Esophagus muscularis mucosa (tissue), 4 donors: ENCODE data around the gene SNAP47.

Experiments
- EP300 ChIP-seq: sonication (generic); formaldehyde crosslinking; IDR thresholded peaks from one replicate; pipeline ENCODE4 v1.6.1; 2017; ENCODE audit warnings: antibody characterized with exemption
- POLR2A ChIP-seq: fragments of 450-650 bp; IDR thresholded peaks from one replicate; pipeline ENCODE4 v1.6.1; 2017; ENCODE audit warnings: antibody characterized with exemption, moderate library complexity, mild to moderate bottlenecking, low read depth
- TF ChIP-seq, protein P1 (sequence below), 3 experiments: fragments of 200-600 bp in 2 of 3; fragments of 450-650 bp in 1 of 3; sonication (generic) in 2 of 3; IDR thresholded peaks; one replicate each; pipeline ENCODE4 v1.5.1; 2017 to 2019; ENCODE audit warnings: antibody characterized with exemption in 3 of 3, mild to moderate bottlenecking in 2 of 3, moderate library complexity in 1 of 3

DNA sequence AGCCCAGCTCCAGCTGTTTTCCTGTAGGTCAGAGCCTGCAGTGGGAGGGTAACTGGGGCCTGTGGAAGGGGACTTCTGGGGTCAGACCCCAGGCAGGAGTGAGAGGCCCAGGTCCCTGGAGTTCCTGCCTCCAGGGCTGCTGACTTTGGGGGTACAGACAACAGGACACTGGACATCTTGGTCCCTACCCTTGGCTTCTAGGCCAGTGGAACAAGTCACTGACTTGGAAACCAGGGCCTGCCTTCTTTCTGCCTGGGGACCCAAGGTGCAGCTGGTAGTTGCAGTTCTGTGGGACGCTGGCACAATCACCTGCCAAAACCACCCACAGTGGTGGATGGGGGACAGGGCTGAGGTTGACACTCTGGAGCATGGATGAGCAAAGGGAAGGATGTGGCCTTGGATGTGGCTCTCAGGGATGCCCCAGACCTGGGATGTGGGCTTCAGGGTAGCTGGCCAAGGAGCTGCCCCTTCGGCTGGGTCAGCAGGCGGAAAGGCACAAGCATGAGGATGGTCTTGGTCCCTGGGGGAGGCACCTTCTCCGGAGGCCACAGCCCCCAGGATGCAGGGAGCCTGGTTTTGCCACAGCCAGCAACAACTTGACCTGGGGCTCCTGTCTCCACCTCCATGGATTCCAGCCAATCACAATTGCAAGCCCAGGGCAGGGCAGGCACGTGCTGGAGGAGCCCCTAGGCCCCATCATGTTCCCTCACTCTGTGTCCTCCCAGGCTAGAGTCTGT, 5.9 kb upstream of the SNAP47 start:
- no peak for TF ChIP-seq EP300
- no peak for TF ChIP-seq POLR2A
- TF ChIP-seq, protein P1, sequence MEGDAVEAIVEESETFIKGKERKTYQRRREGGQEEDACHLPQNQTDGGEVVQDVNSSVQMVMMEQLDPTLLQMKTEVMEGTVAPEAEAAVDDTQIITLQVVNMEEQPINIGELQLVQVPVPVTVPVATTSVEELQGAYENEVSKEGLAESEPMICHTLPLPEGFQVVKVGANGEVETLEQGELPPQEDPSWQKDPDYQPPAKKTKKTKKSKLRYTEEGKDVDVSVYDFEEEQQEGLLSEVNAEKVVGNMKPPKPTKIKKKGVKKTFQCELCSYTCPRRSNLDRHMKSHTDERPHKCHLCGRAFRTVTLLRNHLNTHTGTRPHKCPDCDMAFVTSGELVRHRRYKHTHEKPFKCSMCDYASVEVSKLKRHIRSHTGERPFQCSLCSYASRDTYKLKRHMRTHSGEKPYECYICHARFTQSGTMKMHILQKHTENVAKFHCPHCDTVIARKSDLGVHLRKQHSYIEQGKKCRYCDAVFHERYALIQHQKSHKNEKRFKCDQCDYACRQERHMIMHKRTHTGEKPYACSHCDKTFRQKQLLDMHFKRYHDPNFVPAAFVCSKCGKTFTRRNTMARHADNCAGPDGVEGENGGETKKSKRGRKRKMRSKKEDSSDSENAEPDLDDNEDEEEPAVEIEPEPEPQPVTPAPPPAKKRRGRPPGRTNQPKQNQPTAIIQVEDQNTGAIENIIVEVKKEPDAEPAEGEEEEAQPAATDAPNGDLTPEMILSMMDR (IDR thresholded peaks at IDR 0.05): no peak
